ENCODE results near the gene CRYGB.
A peak's percentile ranks its signal among the peaks of the same experiment; 100 is the strongest.

CRYGB gene, protein sequence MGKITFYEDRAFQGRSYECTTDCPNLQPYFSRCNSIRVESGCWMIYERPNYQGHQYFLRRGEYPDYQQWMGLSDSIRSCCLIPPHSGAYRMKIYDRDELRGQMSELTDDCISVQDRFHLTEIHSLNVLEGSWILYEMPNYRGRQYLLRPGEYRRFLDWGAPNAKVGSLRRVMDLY

GRCh38 chr2:208146006-208146405 lies at the start of gene CRYGB:
TSS of gene CRYGB (minus strand) at chr2:208146158. CDS start at chr2:208146120, 38 bp downstream.
- DNase-seq (ENCODE audit: low read depth in 2 of 2): no peak

- no peak for DNase-seq (ENCODE audit: low read depth in 2 of 2)
Measured at GRCh38 chr2:208195531-208195930, 49.6 kb upstream of the CRYGB start.

GRCh38 chr2:208192611-208193236 lies 46.8 kb upstream of the CRYGB start:
- DNase-seq (ENCODE audit: low read depth in 2 of 2): no peak

GRCh38 chr2:208189810-208190503 lies 44.0 kb upstream of the CRYGB start, which contains the start of gene C2orf80:
TSS of gene C2orf80 (minus strand) at chr2:208190030. CDS start at chr2:208186986, 3,044 bp downstream.
- no peak for DNase-seq (ENCODE audit: low read depth in 2 of 2)

GRCh38 chr2:208189069-208189809 lies 43.3 kb upstream of the CRYGB start:
- no peak for DNase-seq (ENCODE audit: low read depth in 2 of 2)

DNA sequence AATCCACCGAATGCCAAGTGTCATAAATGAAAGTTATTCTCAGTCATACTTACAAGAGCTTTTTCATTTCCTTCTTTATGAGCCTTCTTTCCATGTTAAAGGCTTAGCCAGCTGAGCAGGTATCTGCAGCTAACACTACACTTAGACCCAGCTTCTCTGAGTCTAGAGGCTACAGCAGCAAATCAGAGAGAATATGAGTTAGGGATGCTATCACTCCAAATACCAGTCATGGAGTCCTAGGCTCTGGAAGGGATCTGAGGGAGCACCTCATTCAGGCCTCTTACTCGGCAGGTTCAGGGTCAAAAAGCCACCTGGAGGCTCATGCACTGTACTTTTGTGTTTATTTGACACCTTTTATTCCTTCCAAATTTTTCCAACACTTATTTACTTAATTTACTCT lies 40.9 kb upstream of the CRYGB start:
- DNase-seq (ENCODE audit: low read depth in 2 of 2): no peak

GRCh38 chr2:208186465-208186864 lies 40.5 kb upstream of the CRYGB start:
- no peak for DNase-seq (ENCODE audit: low read depth in 2 of 2)

- DNase-seq (ENCODE audit: low read depth in 2 of 2): no peak
Measured at GRCh38 chr2:208183972-208184705, 38.2 kb upstream of the CRYGB start.

- no peak for DNase-seq (ENCODE audit: low read depth in 2 of 2)
Measured at GRCh38 chr2:208183526-208183925, 37.6 kb upstream of the CRYGB start.

- DNase-seq (ENCODE audit: low read depth in 2 of 2): no peak
Measured at GRCh38 chr2:208182835-208183234, 36.9 kb upstream of the CRYGB start.

DNA sequence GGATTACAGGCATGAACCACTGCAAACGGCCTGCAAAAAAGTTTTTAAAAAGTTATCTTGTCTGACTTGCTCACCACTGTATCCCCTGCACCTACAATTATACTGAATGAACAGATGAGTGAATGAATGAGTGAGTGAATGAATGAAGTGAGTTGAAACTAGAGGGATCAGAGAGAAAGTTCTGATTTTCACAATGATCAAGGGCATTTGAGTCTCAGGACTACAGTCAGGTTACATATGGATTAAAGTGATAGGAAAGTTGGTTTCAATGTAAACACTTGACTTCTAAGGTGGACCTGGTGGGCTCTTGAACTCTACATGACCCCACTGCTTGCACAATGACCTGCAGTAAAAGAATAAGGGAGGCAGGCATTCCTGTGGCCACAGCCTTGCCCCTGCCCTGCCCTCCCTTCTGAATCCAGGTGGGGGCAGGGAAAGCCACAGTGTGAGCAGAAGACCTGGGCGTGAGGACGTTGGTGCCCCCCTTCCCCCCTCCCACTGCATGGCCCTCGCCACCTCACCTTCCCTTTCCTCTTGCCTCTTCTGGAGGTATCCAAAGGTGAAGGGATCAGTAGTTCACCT lies 33.2 kb upstream of the CRYGB start:
- no peak for DNase-seq (ENCODE audit: low read depth in 2 of 2)

DNA sequence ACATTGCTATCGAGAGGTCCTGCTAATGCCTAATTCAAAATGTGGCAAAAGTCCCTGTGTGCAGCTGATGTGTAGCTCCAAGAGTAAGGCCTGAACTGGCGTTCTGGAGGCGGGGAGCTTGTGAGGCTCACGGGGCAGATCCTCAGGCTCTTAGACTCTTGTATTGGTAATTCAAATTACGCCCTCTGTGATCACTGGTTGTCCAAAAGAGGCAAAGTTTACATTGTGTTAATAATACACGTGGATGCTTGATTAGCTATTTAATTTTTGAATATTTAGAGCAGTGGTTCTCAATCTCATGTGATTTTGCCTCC lies 29.8 kb upstream of the CRYGB start:
- DNase-seq (ENCODE audit: low read depth in 2 of 2): no peak

GRCh38 chr2:208175069-208175839 lies 29.3 kb upstream of the CRYGB start:
- peak; percentile 42 to 49 for DNase-seq (ENCODE audit: low read depth in 2 of 2)

GRCh38 chr2:208174144-208174543 lies 28.2 kb upstream of the CRYGB start:
- DNase-seq (ENCODE audit: low read depth in 2 of 2): no peak

DNA sequence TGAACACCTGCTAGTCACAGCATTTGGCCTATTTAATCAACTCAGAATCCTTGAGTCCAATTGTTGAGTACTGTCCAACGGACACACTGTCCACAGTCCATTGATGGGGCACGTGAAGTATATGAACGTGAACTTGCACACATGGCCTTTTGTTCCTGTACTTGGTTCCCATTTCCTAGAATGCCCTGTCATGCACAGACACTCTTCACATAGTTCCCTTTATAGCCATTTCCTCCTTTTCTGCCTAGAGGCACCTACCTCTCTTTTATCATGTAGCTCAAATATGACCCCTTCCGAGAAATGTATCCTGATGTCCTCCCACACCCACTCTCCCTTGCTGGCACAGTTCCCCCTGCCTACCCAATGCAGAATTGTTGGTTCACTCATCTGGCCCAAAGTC lies 26.2 kb upstream of the CRYGB start:
- no peak for DNase-seq (ENCODE audit: low read depth in 2 of 2)

DNA sequence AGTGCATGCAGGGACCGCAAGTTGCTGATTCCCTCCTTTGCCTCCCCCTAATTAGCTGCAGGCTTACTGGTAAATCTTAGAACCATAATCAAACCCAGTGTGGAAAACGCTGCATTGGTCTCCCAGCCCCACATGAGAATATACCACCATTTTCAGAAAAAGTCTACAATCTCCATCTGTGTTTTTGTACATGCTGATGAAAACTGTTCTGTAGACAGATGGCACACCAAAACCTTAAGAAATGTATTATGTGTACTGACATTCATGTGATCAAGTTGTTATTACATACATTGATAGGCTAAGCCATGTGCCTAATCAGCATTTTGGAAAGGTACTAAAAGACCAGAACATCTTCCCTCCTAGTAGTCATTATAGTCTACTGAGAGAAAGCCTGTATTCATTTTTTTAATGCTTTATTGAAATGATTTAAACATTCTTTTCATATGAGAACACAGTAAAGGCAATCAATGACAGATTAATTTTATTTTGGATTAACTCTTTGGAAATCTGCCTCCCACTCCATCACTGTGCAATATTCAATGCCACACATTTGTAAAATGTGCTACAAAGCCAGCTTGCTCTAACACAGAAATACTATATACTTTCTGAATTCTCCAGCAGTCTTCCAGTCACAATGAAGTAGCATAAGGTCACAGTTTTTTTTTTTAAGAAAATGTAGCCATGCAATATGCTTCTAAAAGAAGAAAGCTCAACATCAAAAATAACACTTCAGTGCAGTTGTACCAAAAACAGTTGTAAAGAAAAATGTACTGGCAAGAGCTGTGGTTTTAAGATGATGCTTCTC lies 19.2 kb upstream of the CRYGB start:
- DNase-seq (ENCODE audit: low read depth in 2 of 2): no peak

DNA sequence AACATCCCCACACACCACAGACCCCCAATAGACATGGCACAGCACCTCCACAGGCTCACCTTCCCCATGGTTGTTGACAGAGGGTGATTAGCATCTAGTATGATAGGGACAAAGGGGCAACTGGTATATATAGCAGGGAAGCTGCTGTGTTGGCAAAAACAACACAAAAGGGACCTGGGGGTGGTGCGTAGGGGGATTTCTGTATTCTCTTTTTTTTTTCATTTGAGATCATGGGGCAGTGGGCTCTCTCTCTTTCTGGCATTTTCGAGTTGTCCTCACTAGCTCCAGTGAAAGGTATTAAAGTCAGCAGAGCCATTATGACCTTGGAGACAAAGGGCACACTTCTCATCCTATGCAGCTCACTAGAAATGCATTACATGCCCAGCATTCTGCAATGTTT lies 17.5 kb upstream of the CRYGB start, which contains the start of gene CRYGA:
CRYGA (minus strand) TSS at position 101 of the 400 bp plus-strand sequence; CDS start at position 68, 33 bp downstream.
- no peak for DNase-seq (ENCODE audit: low read depth in 2 of 2)

GRCh38 chr2:208156439-208156838 lies 10.5 kb upstream of the CRYGB start:
- no peak for DNase-seq (ENCODE audit: low read depth in 2 of 2)

DNA sequence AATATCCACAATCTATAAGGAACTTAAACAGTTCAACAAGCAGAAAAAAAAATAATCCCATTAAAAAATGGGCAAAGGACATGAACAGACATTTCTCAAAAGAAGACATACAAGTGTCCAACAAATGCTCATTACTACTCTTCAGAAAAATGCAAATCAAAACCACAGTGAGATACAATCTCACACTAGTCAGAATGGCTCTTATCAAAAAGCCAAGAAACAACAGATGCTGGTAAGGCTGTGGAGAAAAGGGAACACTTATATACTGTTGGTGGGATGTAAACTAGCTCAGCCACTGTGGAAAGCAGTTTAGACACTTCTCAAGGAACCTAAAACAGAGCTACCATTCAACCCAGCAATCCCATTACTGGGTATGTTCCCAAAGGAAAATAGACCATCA lies 7.2 kb upstream of the CRYGB start:
- no peak for DNase-seq (ENCODE audit: low read depth in 2 of 2)

- no peak for DNase-seq (ENCODE audit: low read depth in 2 of 2)
Measured at GRCh38 chr2:208150956-208151355, 5.0 kb upstream of the CRYGB start.
